Keratinocyte (primary cell): Measurements from ENCODE around the gene GJD3. TPM values are rescaled to one million over a fixed set of nuclear protein-coding genes. Genes with fewer than 3 reads are reported as not detected.

ENCODE experiments used
- DNase-seq: peaks from one replicate; pipeline ENCODE4 v3.0.0-alpha.2; 2011; ENCODE audit warnings: low read depth, missing footprints, low spot score
- FAIRE-seq: peaks from 2 replicates; lab custom pipeline; 2011; peaks lifted over from hg19 to GRCh38; lab: Jason Lieb, UNC
- H2AFZ ChIP-seq: 2 replicates; pipeline ENCODE4 v1.6.0; 2012; ENCODE audit warnings: low read length, control low read depth, inconsistent platforms; ENCODE audit not compliant: control insufficient read depth
- H3K27ac ChIP-seq: 2 replicates; pipeline ENCODE4 v1.5.1; 2011; ENCODE audit warnings: low read length; ENCODE audit not compliant: control insufficient read depth, insufficient read depth
- H3K27me3 ChIP-seq: 3 replicates; pipeline ENCODE4 v1.6.0; 2011; ENCODE audit warnings: low read length; ENCODE audit not compliant: control insufficient read depth, insufficient read depth; ENCODE audit errors: extremely low read depth
- H3K36me3 ChIP-seq, 2 experiments: 2 replicates in 1 of 2; 3 replicates in 1 of 2; pipeline ENCODE4 v1.5.1; 2011; ENCODE audit warnings: low read length in 2 of 2, mild to moderate bottlenecking in 1 of 2; ENCODE audit not compliant: control insufficient read depth in 2 of 2, insufficient read depth in 2 of 2; ENCODE audit errors: extremely low read depth in 1 of 2
- H3K4me1 ChIP-seq: 3 replicates; pipeline ENCODE4 v1.5.1; 2011; ENCODE audit warnings: low read length; ENCODE audit not compliant: control insufficient read depth, insufficient read depth; ENCODE audit errors: extremely low read depth
- H3K4me2 ChIP-seq: 3 replicates; pipeline ENCODE4 v1.6.0; 2011; ENCODE audit warnings: low read depth, low read length; ENCODE audit not compliant: control insufficient read depth, insufficient read depth; ENCODE audit errors: extremely low read depth
- H3K4me3 ChIP-seq, 3 experiments: fragments of 200-600 bp in 1 of 3; sonication (generic) in 1 of 3; 2 replicates in 2 of 3; 3 replicates in 1 of 3; pipeline ENCODE4 v1.5.1; 2011 to 2016; ENCODE audit warnings: low read length in 3 of 3, mild to moderate bottlenecking in 3 of 3, control low read depth in 2 of 3, inconsistent platforms in 1 of 3, low read depth in 1 of 3, mixed read lengths in 1 of 3, mixed run types in 1 of 3, moderate library complexity in 1 of 3; ENCODE audit not compliant: control insufficient read depth in 2 of 3, insufficient read depth in 2 of 3; ENCODE audit errors: extremely low read depth in 1 of 3
- H3K79me2 ChIP-seq: 2 replicates; pipeline ENCODE4 v1.6.0; 2012; ENCODE audit warnings: low read length; ENCODE audit not compliant: control insufficient read depth, insufficient read depth
- H3K9ac ChIP-seq: 3 replicates; pipeline ENCODE4 v1.6.0; 2011; ENCODE audit warnings: low read length; ENCODE audit not compliant: control insufficient read depth, insufficient read depth; ENCODE audit errors: extremely low read depth
- H3K9me1 ChIP-seq: 3 replicates; pipeline ENCODE4 v1.6.0; 2011; ENCODE audit warnings: low read length; ENCODE audit not compliant: control insufficient read depth, insufficient read depth; ENCODE audit errors: extremely low read depth
- H3K9me3 ChIP-seq: 2 replicates; pipeline ENCODE4 v1.5.1; 2012; ENCODE audit warnings: low read depth, low read length; ENCODE audit not compliant: control insufficient read depth
- H4K20me1 ChIP-seq: 3 replicates; pipeline ENCODE4 v1.6.0; 2011; ENCODE audit warnings: low read length; ENCODE audit not compliant: control insufficient read depth, insufficient read depth; ENCODE audit errors: extremely low read depth
- CTCF ChIP-seq, 3 experiments: IDR thresholded peaks in 1 of 3; conservative IDR thresholded peaks in 1 of 3; optimal IDR thresholded peaks in 1 of 3; 2 replicates in 2 of 3; 3 replicates in 1 of 3; pipeline versions ENCODE3 to v1.5.1; 2011; ENCODE audit warnings: low read length in 3 of 3, mild to moderate bottlenecking in 3 of 3, moderate library complexity in 2 of 3, control low read depth in 1 of 3, inconsistent platforms in 1 of 3; ENCODE audit not compliant: insufficient read depth in 2 of 3; ENCODE audit errors: extremely low read depth in 1 of 3
- EZH2 ChIP-seq: IDR thresholded peaks from one replicate; pipeline ENCODE4 v1.6.1; 2012; ENCODE audit warnings: inconsistent platforms, mild to moderate bottlenecking, low read length, moderate library complexity
- dilution Hi-C: fragments of 300-500 bp; cut with MboI; formaldehyde crosslinking; loops from one replicate; pipeline ENCODE4 v1.7.0; 2020; ENCODE audit warnings: low sequenced_read_pairs; ENCODE audit not compliant: extremely low pct_ligation_motif_present
- polyA plus RNA-seq, 5 experiments: library from polyadenylated mRNA; depleted of rRNA in 3 of 5; stranded (reverse) in 3 of 5; stranded (forward) in 1 of 5; unstranded in 1 of 5; fragments of >200 nt; gene quantifications; 1 replicate in 1 of 5; 2 replicates in 3 of 5; 3 replicates in 1 of 5; pipeline versions ENCODE4 v1.2.1 to v1.2.3, GENCODE V29; 2011 to 2012; ENCODE audit warnings: missing spikeins in 2 of 5, low read depth in 1 of 5, low replicate concordance in 1 of 5

Gene GJD3
- polyA plus RNA-seq, 1 donor (not counting 4 experiments of a cell fraction or from before 2014, with no cell fraction given): not detected

GRCh38 chr17:40346765-40347158 lies 17.8 kb downstream of the GJD3 start:
- no peaks in the 10 kb centered on the region for H3K9me3 ChIP-seq
- dilution Hi-C loops: no loop called here
- no peak overlapping the region for H3K9ac ChIP-seq
- H3K9me1 ChIP-seq: peaks cover 2% of the 10 kb centered on the region
- H3K4me3 ChIP-seq: no peak overlapping the region
- H2AFZ ChIP-seq: no peak overlapping the region
- H3K27ac ChIP-seq: no peak overlapping the region
- FAIRE-seq: no peak
- no peak for DNase-seq
- H3K36me3 ChIP-seq: peaks cover 3 to 6% of the 10 kb centered on the region in 2 experiments
- H3K4me2 ChIP-seq: no peak overlapping the region
- peaks cover 33% of the 10 kb centered on the region for H3K79me2 ChIP-seq
- no peaks in the 10 kb centered on the region for H4K20me1 ChIP-seq
- TF ChIP-seq CTCF (optimal IDR thresholded peaks at IDR 0.05 in 1 of 3, IDR thresholded peaks at IDR 0.05 in 1 of 3, conservative IDR thresholded peaks at IDR 0.05 in 1 of 3; ENCODE audit: extremely low read depth in 1 of 3, insufficient read depth in 2 of 3, low read length in 3 of 3): no peak
- no peak for TF ChIP-seq EZH2
- no peaks in the 10 kb centered on the region for H3K27me3 ChIP-seq
- H3K4me1 ChIP-seq: peaks cover 75% of the 10 kb centered on the region

- FAIRE-seq: no peak
- H3K27me3 ChIP-seq: no peaks in the 10 kb centered on the region
- H3K79me2 ChIP-seq: peaks cover 33% of the 10 kb centered on the region
- H3K4me3 ChIP-seq: no peak overlapping the region
- no peak overlapping the region for H2AFZ ChIP-seq
- H3K9ac ChIP-seq: no peak overlapping the region
- no peak overlapping the region for H3K27ac ChIP-seq
- H3K9me3 ChIP-seq: no peaks in the 10 kb centered on the region
- H4K20me1 ChIP-seq: no peaks in the 10 kb centered on the region
- H3K36me3 ChIP-seq: peaks cover 0 to 6% of the 10 kb centered on the region in 2 experiments
- no peak for TF ChIP-seq EZH2
- no peak for TF ChIP-seq CTCF (optimal IDR thresholded peaks at IDR 0.05 in 1 of 3, IDR thresholded peaks at IDR 0.05 in 1 of 3, conservative IDR thresholded peaks at IDR 0.05 in 1 of 3; ENCODE audit: extremely low read depth in 1 of 3, insufficient read depth in 2 of 3, low read length in 3 of 3)
- no peak for DNase-seq
- peak overlapping the region; percentile 86 for H3K4me2 ChIP-seq
- peaks cover 79% of the 10 kb centered on the region for H3K4me1 ChIP-seq
- H3K9me1 ChIP-seq: peaks cover 2% of the 10 kb centered on the region
- dilution Hi-C loops: no loop called here
Measured at GRCh38 chr17:40345994-40346764, 18.4 kb downstream of the GJD3 start.
